ENCODE data around the gene IRF6.

Gene IRF6

DNA sequence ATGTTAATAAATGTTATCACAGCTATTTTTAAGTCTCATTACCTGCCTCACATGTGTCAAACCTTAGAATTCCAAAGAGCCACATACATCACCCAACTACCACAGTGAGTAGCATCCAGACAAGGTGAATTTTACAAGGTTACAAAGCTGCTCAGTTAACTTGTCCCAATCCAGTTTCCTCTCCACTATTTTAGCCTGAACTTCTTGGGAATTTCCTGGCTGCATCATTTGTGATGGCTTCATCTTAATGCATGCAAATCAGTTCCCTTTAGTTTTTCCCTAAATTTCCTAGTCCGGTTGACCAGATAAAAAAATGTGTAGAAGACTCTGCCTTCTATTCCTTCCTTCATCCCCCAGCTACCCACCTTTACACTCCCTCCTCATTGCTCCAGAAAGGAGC, 50.7 kb downstream of the IRF6 start:
- TF ChIP-seq PPARA (CRISPR knock-in tag; IDR thresholded peaks at IDR 0.05; ENCODE audit: borderline replicate concordance) (no peak), SNAI2 (CRISPR knock-in tag; IDR thresholded peaks at IDR 0.05) (no peak), ESRRG (CRISPR knock-in tag; IDR thresholded peaks at IDR 0.05) (no peak)
- TF ChIP-seq, protein P1, sequence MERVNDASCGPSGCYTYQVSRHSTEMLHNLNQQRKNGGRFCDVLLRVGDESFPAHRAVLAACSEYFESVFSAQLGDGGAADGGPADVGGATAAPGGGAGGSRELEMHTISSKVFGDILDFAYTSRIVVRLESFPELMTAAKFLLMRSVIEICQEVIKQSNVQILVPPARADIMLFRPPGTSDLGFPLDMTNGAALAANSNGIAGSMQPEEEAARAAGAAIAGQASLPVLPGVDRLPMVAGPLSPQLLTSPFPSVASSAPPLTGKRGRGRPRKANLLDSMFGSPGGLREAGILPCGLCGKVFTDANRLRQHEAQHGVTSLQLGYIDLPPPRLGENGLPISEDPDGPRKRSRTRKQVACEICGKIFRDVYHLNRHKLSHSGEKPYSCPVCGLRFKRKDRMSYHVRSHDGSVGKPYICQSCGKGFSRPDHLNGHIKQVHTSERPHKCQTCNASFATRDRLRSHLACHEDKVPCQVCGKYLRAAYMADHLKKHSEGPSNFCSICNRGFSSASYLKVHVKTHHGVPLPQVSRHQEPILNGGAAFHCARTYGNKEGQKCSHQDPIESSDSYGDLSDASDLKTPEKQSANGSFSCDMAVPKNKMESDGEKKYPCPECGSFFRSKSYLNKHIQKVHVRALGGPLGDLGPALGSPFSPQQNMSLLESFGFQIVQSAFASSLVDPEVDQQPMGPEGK (CRISPR knock-in tag; IDR thresholded peaks at IDR 0.05; ENCODE audit: borderline replicate concordance), result no peak
- no peak for ATAC-seq

DNA sequence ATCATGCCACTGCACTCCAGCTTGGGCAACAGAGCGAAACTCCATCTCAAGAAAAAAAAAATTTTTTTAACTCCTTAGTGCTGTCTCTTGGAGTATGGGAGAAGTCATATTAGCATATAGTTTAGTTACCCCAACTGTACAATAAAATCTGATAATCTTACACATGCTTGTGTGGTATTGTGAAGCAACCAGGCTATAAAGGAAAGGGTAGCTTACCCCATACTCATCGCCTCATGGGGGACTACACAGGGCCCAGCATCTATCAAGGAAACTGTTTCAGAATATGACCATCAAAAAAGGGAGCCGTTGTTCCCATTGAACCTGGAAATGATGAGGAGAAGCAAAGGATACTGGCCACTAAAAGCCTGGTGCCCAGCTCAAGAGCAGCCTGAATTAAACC, 53.1 kb downstream of the IRF6 start:
- TF ChIP-seq, protein P2, sequence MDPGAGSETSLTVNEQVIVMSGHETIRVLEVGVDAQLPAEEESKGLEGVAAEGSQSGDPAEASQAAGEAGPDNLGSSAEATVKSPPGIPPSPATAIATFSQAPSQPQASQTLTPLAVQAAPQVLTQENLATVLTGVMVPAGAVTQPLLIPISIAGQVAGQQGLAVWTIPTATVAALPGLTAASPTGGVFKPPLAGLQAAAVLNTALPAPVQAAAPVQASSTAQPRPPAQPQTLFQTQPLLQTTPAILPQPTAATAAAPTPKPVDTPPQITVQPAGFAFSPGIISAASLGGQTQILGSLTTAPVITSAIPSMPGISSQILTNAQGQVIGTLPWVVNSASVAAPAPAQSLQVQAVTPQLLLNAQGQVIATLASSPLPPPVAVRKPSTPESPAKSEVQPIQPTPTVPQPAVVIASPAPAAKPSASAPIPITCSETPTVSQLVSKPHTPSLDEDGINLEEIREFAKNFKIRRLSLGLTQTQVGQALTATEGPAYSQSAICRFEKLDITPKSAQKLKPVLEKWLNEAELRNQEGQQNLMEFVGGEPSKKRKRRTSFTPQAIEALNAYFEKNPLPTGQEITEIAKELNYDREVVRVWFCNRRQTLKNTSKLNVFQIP (CRISPR knock-in tag; IDR thresholded peaks at IDR 0.05; ENCODE audit: borderline replicate concordance, low read depth), result no peak
- TF ChIP-seq ZC3H10 (CRISPR knock-in tag; IDR thresholded peaks at IDR 0.05), result no peak
- no peak for TF ChIP-seq ZFP30 (CRISPR knock-in tag; IDR thresholded peaks at IDR 0.05)
- no peak for TF ChIP-seq CSDC2 (CRISPR knock-in tag; IDR thresholded peaks at IDR 0.05)
- TF ChIP-seq SNAI2 (CRISPR knock-in tag; IDR thresholded peaks at IDR 0.05), result no peak
- TF ChIP-seq, protein P3, sequence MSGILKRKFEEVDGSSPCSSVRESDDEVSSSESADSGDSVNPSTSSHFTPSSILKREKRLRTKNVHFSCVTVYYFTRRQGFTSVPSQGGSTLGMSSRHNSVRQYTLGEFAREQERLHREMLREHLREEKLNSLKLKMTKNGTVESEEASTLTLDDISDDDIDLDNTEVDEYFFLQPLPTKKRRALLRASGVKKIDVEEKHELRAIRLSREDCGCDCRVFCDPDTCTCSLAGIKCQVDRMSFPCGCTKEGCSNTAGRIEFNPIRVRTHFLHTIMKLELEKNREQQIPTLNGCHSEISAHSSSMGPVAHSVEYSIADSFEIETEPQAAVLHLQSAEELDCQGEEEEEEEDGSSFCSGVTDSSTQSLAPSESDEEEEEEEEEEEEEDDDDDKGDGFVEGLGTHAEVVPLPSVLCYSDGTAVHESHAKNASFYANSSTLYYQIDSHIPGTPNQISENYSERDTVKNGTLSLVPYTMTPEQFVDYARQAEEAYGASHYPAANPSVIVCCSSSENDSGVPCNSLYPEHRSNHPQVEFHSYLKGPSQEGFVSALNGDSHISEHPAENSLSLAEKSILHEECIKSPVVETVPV (CRISPR knock-in tag; IDR thresholded peaks at IDR 0.05), result no peak
- no peak for TF ChIP-seq PPARA (CRISPR knock-in tag; IDR thresholded peaks at IDR 0.05; ENCODE audit: borderline replicate concordance)
- TF ChIP-seq ISL1 (CRISPR knock-in tag; IDR thresholded peaks at IDR 0.05), result no peak
- TF ChIP-seq, protein P1 (CRISPR knock-in tag; IDR thresholded peaks at IDR 0.05; ENCODE audit: borderline replicate concordance), result no peak
- TF ChIP-seq TCF4 (CRISPR knock-in tag; IDR thresholded peaks at IDR 0.05; ENCODE audit: borderline replicate concordance), result no peak
- no peak for TF ChIP-seq OSR1 (CRISPR knock-in tag; IDR thresholded peaks at IDR 0.05)
- TF ChIP-seq ZNF8 (CRISPR knock-in tag; IDR thresholded peaks at IDR 0.05), result no peak
- no peak for TF ChIP-seq ZNF70 (CRISPR knock-in tag; IDR thresholded peaks at IDR 0.05)
- no peak for TF ChIP-seq ARNTL (CRISPR knock-in tag; IDR thresholded peaks at IDR 0.05; ENCODE audit: borderline replicate concordance, low read depth)
- TF ChIP-seq BACH2 (CRISPR knock-in tag; IDR thresholded peaks at IDR 0.05; ENCODE audit: borderline replicate concordance), result no peak
- ATAC-seq, result no peak

DNA sequence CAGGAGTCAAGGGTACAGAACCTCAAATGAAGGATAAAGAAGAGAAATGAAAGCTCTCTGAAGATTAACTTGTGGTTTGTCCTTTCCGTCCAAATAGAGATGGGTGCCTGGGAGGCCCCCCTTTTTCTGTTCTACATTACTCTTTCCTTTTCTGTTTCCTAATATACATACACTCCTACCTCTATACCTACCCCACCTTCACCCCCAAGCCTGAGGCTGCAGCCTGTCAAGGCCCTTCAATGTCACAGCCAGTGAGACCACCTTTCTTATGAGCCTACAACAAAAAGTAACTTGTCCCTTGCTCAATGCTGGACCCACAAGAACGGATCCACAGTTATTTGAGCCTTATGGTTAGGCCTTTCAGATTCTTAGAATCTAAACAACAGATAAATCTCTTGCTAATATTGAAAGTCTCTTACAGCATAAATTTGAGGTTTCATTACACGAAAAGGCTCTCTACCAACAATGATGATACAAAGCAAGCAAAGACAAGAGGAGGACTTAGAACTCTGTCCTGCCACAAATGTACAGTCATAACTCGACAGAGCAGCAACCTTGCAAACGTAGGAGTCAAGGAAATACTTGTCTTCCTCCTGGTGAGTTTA, 54.2 kb downstream of the IRF6 start:
- TF ChIP-seq ISL1 (CRISPR knock-in tag; IDR thresholded peaks at IDR 0.05) (no peak), ARNTL (CRISPR knock-in tag; IDR thresholded peaks at IDR 0.05; ENCODE audit: borderline replicate concordance, low read depth) (no peak), BACH2 (CRISPR knock-in tag; IDR thresholded peaks at IDR 0.05; ENCODE audit: borderline replicate concordance) (no peak), TOX (CRISPR knock-in tag; IDR thresholded peaks at IDR 0.05; ENCODE audit: borderline replicate concordance) (no peak), RARB (CRISPR knock-in tag; IDR thresholded peaks at IDR 0.05) (no peak)
- TF ChIP-seq, protein P2 (CRISPR knock-in tag; IDR thresholded peaks at IDR 0.05; ENCODE audit: borderline replicate concordance, low read depth), result no peak
- TF ChIP-seq, protein P1 (CRISPR knock-in tag; IDR thresholded peaks at IDR 0.05; ENCODE audit: borderline replicate concordance), result no peak
- no peak for ATAC-seq

All from SK-N-SH treated with all-trans-retinoic acid at 6 μM for 48 hours (cell line).